GM08714 (cell line): ENCODE results near the gene E2F2.
A peak's percentile ranks its signal among the peaks of the same experiment; 100 is the strongest.
"Not testable (repeated sequence)": the region's sequence is repeated elsewhere in the genome, so short reads cannot be mapped to it uniquely, and the experiment has no call there.

Experiments
- H3K4me3 ChIP-seq: fragments of 200-500 bp; sonication (Bioruptor generic); 2 replicates; pipeline ENCODE4 v1.5.1; 2014; ENCODE audit warnings: mild to moderate bottlenecking, low read length, inconsistent platforms
- ZNF274 ChIP-seq: IDR thresholded peaks from 2 replicates; pipeline ENCODE4 v1.6.1; 2012; ENCODE audit warnings: mild to moderate bottlenecking, low read depth, low read length

Gene E2F2

DNA sequence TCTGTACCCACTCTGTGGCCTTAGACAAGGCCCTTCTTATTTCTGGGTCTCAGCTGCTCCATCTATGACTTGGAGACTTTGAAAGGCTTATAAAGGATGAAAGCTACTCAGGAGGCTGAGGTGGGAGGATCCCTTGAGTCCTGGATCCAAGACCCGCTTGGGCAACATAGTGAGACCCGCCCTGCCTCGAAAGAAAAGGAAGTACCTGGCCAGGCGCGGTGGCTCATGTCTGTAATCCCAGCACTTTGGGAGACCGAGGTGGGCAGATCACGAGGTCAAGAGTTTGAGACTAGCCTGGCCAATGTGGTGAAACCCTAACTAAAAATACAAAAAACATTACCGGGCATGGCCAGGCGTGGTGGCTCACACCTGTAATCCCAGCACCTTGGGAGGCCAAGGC, 14.8 kb upstream of the E2F2 start:
- no peak for TF ChIP-seq ZNF274
- no peak overlapping the region for H3K4me3 ChIP-seq

DNA sequence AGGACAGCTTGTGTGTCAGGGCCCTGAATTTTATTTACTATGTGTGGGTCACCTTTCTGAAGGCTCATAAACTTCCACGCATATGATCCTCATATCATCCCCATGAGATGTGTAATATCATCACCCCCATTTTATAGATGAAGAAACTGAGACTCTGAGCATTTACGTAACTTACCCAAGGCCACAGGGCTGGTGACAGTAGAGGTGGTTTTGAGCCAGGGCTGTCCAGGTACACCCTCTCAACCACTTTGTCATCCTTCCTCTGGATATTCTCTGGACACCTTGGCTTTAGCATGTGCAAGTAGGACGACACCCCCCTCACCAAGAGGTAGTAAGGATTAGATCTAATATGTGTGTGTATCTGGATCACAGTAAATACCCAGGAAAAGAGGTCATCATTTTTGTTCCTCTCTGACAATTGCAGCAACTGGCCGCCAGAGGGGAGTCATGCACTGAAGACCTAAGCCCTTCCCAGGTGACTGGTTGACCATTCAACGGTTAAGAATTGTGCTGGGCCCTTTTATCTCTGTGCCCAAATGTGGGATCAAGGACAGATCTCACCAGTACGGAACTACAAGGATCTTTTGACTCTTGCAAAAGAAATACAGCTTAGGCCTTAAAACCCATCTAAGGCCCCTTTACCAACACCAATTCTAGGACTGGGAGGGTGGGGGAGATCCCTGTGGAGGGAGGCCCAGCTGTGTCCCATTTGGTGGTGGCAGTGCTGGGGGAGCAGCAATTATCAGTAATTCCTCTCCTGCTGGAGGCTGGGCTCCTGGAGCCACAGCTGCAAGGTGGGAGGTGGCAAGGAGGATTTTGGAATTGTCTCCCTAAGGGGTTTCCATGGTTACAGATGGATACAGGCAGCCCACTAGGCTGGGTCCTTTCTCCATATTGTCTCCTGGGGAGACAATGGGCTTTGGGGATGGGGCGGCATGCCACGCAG, 13.7 kb upstream of the E2F2 start:
- H3K4me3 ChIP-seq: no peak overlapping the region
- no peak for TF ChIP-seq ZNF274

DNA sequence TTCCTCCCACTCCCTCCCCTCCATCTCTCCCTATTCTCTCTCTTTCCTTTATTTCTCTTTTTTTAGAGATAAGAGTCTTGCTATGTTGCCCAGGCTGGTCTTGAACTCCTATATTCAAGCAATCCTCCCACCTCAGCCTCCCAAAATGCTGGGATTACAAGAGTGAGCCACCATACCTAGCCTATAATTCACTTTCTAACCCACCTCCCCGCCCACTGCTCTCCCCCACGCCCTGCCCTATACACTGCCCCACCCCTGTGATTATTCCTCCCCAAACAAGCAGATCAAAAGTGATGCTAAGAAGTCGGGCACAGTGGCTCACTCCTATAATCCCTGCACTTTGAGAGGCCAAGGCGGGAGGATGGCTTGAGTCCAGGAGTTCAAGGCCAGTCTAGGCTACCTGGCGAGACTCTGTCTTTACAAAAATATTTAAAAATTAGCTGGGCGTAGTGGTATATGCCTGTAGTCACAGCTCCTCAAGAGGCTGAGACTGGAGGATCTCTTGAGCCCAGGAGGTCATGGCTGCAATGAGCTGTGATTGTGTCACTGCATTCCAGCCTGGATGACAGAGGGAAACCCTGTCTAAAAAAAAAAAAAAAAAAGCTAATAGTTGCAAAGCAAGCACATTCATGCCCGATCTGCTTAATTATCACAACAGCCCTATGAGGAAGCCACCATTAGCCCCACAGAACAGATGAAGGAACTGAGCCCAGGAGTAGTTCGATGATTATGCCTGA, 12.8 kb upstream of the E2F2 start:
- H3K4me3 ChIP-seq: no peak overlapping the region
- no peak for TF ChIP-seq ZNF274

DNA sequence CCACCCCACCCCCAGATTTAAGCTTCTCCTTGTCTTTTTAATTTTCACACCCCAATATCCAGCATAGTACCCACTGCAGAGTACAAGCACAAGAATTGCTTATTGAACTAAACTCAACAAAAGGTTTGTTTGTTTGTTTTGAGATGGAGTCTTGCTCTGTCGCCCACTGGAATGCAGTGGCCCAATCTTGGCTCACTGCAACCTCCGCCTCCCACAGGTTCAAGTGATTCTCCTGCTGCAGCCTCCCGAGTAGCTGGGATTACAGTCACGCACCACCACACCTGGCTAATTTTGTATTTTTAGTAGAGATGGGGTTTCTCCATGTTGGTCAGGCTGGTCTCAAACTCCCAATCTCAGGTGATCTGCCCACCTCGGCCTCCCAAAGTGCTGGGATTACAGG, 11.9 kb upstream of the E2F2 start:
- H3K4me3 ChIP-seq: not testable (repeated sequence)

DNA sequence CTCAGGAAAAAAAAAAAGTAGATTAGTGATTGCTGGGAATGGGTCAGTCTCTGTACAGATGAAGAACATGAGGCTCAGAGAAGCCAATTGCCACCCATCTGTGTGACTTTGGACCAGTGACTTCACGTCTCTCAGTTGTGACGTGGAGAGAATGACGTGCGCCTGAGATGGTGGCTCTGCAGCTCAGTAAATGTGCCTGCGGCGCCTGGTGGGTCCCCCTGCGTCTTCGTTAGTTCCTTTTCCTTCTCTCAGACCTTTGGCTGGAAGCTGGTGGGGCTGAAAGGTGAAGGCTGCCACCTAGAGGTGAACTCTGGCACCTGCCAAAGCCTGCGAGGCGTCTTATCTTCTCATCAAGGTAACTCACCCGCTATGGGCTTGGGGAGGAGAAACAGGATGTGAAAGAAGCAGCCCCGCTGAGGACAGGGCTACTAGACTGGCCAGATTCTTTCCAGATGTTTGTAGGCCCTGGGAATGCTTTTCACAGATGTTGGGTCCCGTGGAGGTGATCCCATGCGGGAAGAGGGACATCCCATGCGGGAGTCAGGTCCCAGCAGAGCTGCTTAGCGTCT, 8.7 kb upstream of the E2F2 start:
- H3K4me3 ChIP-seq: no peak overlapping the region
- TF ChIP-seq ZNF274: no peak

DNA sequence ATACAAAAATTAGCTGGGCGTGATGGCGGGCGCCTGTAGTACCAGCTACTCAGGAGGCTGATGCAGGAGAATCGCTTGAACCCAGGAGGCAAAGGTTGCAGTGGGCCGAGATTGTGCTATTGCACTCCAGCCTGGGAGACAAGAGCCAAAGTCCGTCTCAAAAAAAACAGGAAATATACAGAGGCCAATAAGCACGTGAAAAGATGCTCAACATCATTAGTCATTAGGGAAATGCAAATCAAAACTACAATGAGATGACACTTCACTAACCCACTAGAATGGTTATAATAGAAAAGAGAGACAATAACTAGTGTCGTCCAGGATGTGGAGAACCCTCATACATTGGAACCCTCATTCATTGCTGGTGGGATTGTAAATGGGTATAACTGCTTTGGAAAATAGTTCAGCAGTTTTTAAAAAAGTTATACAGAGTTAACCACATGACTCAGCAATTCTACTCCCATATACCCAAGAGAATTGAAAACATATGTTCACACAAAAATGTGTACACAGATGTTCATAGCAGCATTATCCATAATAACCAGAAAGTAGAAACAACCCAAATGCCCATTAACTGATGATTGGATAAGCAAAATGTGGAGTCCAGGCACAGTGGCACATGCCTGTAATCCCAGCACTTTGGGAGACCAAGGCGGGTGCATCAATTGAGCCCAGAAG, 6.4 kb upstream of the E2F2 start:
- no peak for TF ChIP-seq ZNF274
- H3K4me3 ChIP-seq: no peak overlapping the region

DNA sequence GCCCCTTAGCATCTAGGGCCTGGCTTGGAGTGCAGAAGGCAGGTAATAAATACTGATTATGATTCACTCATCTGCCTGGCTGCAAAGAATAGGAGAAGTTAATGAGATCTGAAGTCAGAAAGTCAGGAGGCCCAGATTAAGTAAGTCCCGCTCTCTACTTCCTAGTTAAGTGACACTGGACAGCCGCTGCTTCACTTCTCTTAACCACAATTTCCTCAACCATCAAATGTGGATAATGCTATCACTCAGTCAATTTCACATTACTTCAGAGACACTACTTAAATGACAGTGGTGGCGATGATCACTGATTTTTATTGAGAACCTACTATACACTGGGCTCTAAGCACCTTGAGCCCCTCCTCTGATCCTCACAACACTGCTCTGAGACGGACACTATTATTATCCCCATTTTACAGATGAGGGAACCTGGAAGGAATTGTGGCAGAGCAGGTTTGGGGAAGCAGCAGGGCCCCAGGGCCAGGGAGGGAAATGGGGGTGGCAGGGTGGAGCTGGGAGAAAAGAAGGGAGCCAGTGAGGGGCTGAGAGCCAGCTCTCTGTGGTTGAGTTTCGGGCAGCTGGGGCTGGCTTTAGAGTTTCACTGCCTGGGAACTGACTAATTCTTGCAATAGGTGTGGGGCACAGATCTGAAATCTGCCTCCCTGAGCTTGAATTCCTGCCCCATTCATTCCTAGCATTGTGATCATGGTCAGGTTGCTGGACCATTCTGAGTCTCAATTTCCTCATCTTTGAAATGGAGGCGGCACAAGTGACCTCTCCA, 2.4 kb upstream of the E2F2 start:
- no peak overlapping the region for H3K4me3 ChIP-seq
- no peak for TF ChIP-seq ZNF274

DNA sequence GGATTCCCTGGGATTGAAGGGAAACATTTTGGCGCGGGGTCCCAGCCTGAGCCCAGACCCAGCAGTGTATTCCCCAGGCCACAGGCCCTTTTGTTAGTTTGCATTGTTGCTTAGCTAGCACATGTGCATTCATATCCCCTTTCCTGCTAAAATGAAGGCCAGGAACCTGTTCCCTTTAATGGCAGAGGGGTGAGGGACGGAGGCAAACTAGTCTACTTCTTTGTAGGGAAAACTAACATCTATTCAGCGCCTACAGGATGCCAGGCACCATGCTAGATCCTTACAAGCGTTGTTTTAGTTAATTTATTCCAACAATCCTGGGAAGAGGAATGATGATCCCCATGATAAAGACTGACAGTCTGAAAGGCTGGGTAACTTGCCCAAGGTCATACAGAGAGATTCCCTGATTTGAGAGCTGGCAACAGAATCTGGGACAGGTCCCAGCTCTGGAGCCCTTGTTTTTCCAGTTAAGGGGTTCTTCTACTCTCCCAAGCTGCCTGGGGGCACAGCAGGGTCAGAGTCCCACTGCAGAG, 595 bp upstream of the E2F2 start:
- no peak for TF ChIP-seq ZNF274
- H3K4me3 ChIP-seq: peak overlapping the region; percentile 38; the same call in 1 of the 2 replicates

DNA sequence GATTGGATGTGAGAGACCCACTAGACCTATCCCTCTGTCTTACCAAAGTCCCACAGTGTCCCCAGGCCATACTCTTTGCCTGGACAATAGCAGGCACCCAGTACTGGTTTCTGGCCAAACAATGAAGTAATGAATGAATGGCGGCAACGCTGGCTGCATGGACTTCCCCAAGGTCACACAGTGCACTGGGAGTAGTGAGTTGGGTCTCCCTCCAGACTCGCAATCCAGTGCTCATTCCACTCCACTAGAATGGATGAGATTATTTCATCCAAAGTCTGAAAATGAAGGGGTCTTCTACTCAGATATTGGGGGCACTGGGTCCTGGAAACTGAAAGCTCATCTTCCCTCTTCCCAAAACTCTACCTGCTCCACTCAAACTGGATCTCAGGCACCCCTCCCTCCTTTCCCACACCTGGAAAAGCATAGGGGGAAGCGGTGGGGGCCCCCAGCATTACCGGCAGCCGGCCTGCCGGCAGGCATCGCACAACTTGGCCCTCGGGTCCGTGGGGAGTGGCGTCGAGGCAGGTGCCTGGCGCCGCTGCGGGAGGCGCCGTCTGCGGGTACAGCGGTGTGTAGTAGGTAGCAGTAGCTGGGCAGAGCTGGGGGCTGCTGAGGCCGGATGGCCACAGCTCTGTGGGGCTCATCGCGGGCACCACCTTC, 816 bp downstream of the E2F2 start:
- TF ChIP-seq ZNF274: no peak
- peak overlapping the region; percentile 87 for H3K4me3 ChIP-seq

DNA sequence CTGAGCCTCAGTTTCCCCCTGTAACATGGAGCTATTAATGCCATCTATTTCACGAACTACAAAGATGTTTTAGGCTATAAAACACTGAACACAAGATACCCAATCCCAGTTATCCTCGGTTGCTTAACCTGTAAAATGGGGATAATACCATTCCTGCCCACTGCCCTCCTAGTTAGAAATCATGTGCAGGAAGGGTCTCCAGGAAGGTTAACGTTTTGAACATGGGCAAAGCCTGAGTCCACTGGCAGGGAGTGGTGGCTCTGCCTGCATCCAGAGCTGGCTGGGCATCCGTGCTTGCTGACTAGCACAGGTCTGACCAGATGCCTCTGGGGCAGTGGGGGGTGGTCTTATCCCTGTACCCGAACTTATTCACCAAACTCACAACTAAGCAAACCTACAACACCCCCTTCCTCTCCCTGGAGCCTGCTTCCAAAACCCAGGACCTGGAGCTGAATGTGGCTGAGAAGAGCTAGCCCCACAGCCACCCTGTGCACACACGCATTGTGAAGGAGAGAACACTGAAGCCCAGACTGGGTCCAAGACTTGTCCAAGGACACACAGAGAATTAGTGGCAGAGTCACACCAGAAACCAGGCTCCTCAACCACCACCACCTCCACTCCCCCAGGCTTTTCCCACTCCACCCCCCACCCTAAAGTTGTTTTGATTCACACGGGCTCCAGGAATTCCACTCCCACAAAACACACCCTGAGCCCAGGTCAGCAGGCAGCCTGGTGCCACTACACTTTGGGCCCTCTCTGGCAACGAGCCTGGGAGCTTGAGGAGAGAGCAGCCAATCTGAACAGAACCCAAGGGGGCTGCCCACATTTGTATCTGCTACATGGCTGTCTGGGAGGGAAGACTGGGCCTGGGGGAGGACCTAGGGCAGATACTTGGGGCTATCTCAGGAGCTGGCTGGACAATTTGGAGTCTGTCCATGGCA, 1.6 kb downstream of the E2F2 start:
- peak overlapping the region; percentile 87 for H3K4me3 ChIP-seq
- TF ChIP-seq ZNF274: no peak

DNA sequence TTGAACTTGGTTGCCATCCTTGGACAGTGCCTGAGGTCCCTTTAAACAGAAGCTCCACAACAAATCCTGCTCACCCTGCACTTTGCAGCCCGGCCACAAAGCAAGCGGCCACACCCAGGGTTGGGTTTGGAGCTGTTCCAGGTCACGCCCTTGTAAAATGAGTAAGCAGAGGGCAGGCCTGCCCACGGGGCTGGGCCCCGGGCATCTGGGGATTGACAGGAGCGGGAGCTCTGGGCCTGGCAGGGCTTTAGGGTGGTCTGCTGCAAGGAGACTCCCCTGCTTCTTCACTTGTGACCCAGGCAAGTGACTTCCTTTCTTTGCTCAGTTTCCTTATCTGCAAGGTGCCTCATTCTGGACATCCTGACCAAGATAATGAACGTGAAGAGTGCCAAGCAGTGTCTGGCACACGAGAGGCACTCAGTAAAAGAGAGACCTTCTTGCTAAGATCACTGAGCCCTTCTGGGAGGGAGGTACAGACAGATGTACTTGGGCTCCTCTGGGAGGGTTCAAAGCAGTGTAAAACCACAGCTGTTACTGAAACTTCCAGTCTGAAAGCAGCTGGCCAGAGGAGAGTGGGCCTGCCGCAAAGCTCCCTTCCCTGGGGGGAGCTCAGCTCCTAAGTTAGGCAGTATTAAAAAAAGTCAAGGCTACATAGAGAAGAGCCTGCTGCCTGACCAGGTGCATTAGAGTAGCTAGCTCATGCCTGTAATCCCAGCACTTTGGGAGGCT, 2.6 kb downstream of the E2F2 start:
- peak overlapping the region; percentile 87; the same call in 1 of the 2 replicates for H3K4me3 ChIP-seq
- TF ChIP-seq ZNF274: no peak
